Trophoblast cell (in vitro differentiated cells and primary cell): Measurements from ENCODE around the gene VAT1.
A peak's percentile ranks its signal among the peaks of the same experiment; 100 is the strongest.

Experiments
- DNase-seq, 2 donors: peaks; one replicate each; pipeline ENCODE4 v3.0.0-alpha.2; 2016
- H2AFZ ChIP-seq: 2 replicates; pipeline ENCODE4 v1.6.1; 2013; ENCODE audit warnings: low read length, moderate library complexity, mild to moderate bottlenecking; ENCODE audit not compliant: insufficient read depth, poor library complexity
- H2AK5ac ChIP-seq: 2 replicates; pipeline ENCODE4 v1.6.1; 2013; ENCODE audit warnings: mild to moderate bottlenecking, low read length
- H2BK120ac ChIP-seq: 2 replicates; pipeline ENCODE4 v1.6.1; 2013; ENCODE audit warnings: low read length, mild to moderate bottlenecking, moderate library complexity; ENCODE audit not compliant: insufficient read depth, poor library complexity
- H2BK12ac ChIP-seq: 2 replicates; pipeline ENCODE4 v1.6.1; 2013; ENCODE audit warnings: mild to moderate bottlenecking, low read length, moderate library complexity
- H2BK5ac ChIP-seq: 2 replicates; pipeline ENCODE4 v1.6.1; 2013; ENCODE audit warnings: low read length, low read depth, moderate library complexity, mild to moderate bottlenecking; ENCODE audit not compliant: poor library complexity
- H3K14ac ChIP-seq: 2 replicates; pipeline ENCODE4 v1.6.1; 2013; ENCODE audit warnings: mild to moderate bottlenecking, low read length
- H3K18ac ChIP-seq: 2 replicates; pipeline ENCODE4 v1.6.1; 2013; ENCODE audit warnings: mild to moderate bottlenecking, low read length
- H3K23ac ChIP-seq: 2 replicates; pipeline ENCODE4 v1.6.1; 2013; ENCODE audit warnings: low read length
- H3K27ac ChIP-seq: 2 replicates; pipeline ENCODE4 v1.5.1; 2013; ENCODE audit warnings: low read depth, mild to moderate bottlenecking, inconsistent platforms, low read length, moderate library complexity
- H3K27me3 ChIP-seq: 2 replicates; pipeline ENCODE4 v1.6.1; 2013; ENCODE audit warnings: inconsistent platforms, mild to moderate bottlenecking, low read length, moderate library complexity; ENCODE audit not compliant: insufficient read depth
- H3K36me3 ChIP-seq, 2 experiments: 1 replicate in 1 of 2; 2 replicates in 1 of 2; pipeline ENCODE4 v1.6.1; 2013; ENCODE audit warnings: low read length in 2 of 2, mild to moderate bottlenecking in 2 of 2, moderate library complexity in 1 of 2; ENCODE audit not compliant: insufficient read depth in 2 of 2, control insufficient read depth in 1 of 2
- H3K4ac ChIP-seq: 2 replicates; pipeline ENCODE4 v1.6.1; 2013; ENCODE audit warnings: low read depth, mild to moderate bottlenecking, low read length, moderate library complexity
- H3K4me1 ChIP-seq, 2 experiments: 1 replicate in 1 of 2; 2 replicates in 1 of 2; pipeline ENCODE4 v1.6.1; 2013; ENCODE audit warnings: low read length in 2 of 2, mild to moderate bottlenecking in 2 of 2, moderate library complexity in 1 of 2; ENCODE audit not compliant: insufficient read depth in 2 of 2, control insufficient read depth in 1 of 2
- H3K4me2 ChIP-seq: 2 replicates; pipeline ENCODE4 v1.6.1; 2013; ENCODE audit warnings: inconsistent platforms, mild to moderate bottlenecking, low read length, moderate library complexity
- H3K4me3 ChIP-seq: 2 replicates; pipeline ENCODE4 v1.5.1; 2013; ENCODE audit warnings: mild to moderate bottlenecking, low read depth, low read length, inconsistent platforms
- H3K79me1 ChIP-seq: one replicate; pipeline ENCODE4 v1.6.1; 2013; ENCODE audit warnings: low read length
- H3K79me2 ChIP-seq: 2 replicates; pipeline ENCODE4 v1.6.1; 2013; ENCODE audit warnings: low read length, mild to moderate bottlenecking; ENCODE audit not compliant: control insufficient read depth, insufficient read depth, poor library complexity
- H3K9ac ChIP-seq: 2 replicates; pipeline ENCODE4 v1.6.1; 2013; ENCODE audit warnings: mild to moderate bottlenecking, low read length
- H3K9me3 ChIP-seq: 2 replicates; pipeline ENCODE4 v1.6.1; 2013; ENCODE audit warnings: low read depth, mild to moderate bottlenecking, control low read depth, inconsistent platforms, low read length; ENCODE audit not compliant: insufficient read depth
- H4K12ac ChIP-seq: 2 replicates; pipeline ENCODE4 v1.6.1; 2013; ENCODE audit warnings: low read depth, mild to moderate bottlenecking, low read length, moderate library complexity
- H4K8ac ChIP-seq: 2 replicates; pipeline ENCODE4 v1.6.1; 2013; ENCODE audit warnings: low read depth, mild to moderate bottlenecking, low read length, moderate library complexity
- H4K91ac ChIP-seq: one replicate; pipeline ENCODE4 v1.6.1; 2013; ENCODE audit warnings: low read depth, mild to moderate bottlenecking, low read length, moderate library complexity
- WGBS: extraction: QIAGEN DNeasy Blood & Tissue Kit; methylation state at CpG from one replicate; pipeline ENCODE4 v1.1.7; 2013; ENCODE audit warnings: missing lambda C conversion rate; ENCODE audit not compliant: insufficient read length, insufficient coverage; ENCODE audit errors: extremely low coverage; 5-methylcytosine and 5-hydroxymethylcytosine counted together

VAT1 gene

GRCh38 chr17:43018008-43018853 is 4.0 kb downstream of the VAT1 start:
- Histone ChIP-seq H3K4ac (no peak overlapping the region), H2BK120ac (no peak overlapping the region), H3K27me3 (no peaks in the 10 kb centered on the region), H3K36me3 (peaks cover 43 to 45% of the 10 kb centered on the region in 2 experiments), H3K23ac (no peak overlapping the region), H2AFZ (no peak overlapping the region), H2AK5ac (no peak overlapping the region), H3K27ac (no peak overlapping the region), H2BK5ac (no peak overlapping the region), H3K79me1 (peaks cover 13% of the 10 kb centered on the region), H3K9ac (peak overlapping the region; percentile 45), H3K4me3 (peak overlapping the region; percentile 25), H4K8ac (no peak overlapping the region), H3K79me2 (peaks cover 11% of the 10 kb centered on the region), H4K12ac (no peak overlapping the region), H3K9me3 (peaks cover 5% of the 10 kb centered on the region), H4K91ac (no peak overlapping the region), H3K4me1 (peaks cover 14 to 20% of the 10 kb centered on the region in 2 experiments), H3K4me2 (no peak overlapping the region), H3K18ac (no peak overlapping the region), H3K14ac (no peak overlapping the region), H2BK12ac (no peak overlapping the region)
- no peak for DNase-seq
- no CpG with 5 or more reads among the region's 19 CpGs for WGBS

- Histone ChIP-seq H3K79me2 (peaks cover 4% of the 10 kb centered on the region), H2AK5ac (no peak overlapping the region), H3K23ac (no peak overlapping the region), H2BK120ac (no peak overlapping the region), H3K79me1 (peaks cover 4% of the 10 kb centered on the region), H3K27ac (no peak overlapping the region), H2AFZ (no peak overlapping the region), H4K8ac (no peak overlapping the region), H3K14ac (no peak overlapping the region), H4K12ac (no peak overlapping the region), H4K91ac (no peak overlapping the region), H3K27me3 (no peaks in the 10 kb centered on the region), H3K36me3 (peaks cover 43 to 45% of the 10 kb centered on the region in 2 experiments), H3K4me3 (no peak overlapping the region), H2BK5ac (no peak overlapping the region), H3K9me3 (peaks cover 2% of the 10 kb centered on the region), H3K9ac (no peak overlapping the region), H3K4me2 (no peak overlapping the region), H2BK12ac (no peak overlapping the region), H3K4me1 (peaks cover 14 to 20% of the 10 kb centered on the region in 2 experiments), H3K4ac (no peak overlapping the region), H3K18ac (peak overlapping the region; percentile 3)
- no peak for DNase-seq
- WGBS = no CpG with 5 or more reads among the region's 7 CpGs
Measured at GRCh38 chr17:43016216-43016615, 6.0 kb downstream of the VAT1 start.

- WGBS = no CpG with 5 or more reads among the region's 9 CpGs
Measured at GRCh38 chr17:43015579-43015978, 6.6 kb downstream of the VAT1 start.

GRCh38 chr17:43014649-43015542 is 7.3 kb downstream of the VAT1 start:
- Histone ChIP-seq H3K23ac (no peak overlapping the region), H2BK5ac (no peak overlapping the region), H3K4me1 (peaks cover 12 to 14% of the 10 kb centered on the region in 2 experiments), H3K14ac (no peak overlapping the region), H3K27ac (no peak overlapping the region), H3K36me3 (peaks cover 43% of the 10 kb centered on the region in 2 experiments), H4K12ac (no peak overlapping the region), H3K4ac (no peak overlapping the region), H3K27me3 (no peaks in the 10 kb centered on the region), H2BK120ac (no peak overlapping the region), H3K79me1 (no peaks in the 10 kb centered on the region), H3K4me2 (no peak overlapping the region), H4K91ac (no peak overlapping the region), H2BK12ac (no peak overlapping the region), H4K8ac (no peak overlapping the region), H2AFZ (no peak overlapping the region), H3K9me3 (peaks cover 2% of the 10 kb centered on the region), H2AK5ac (no peak overlapping the region), H3K4me3 (no peak overlapping the region), H3K9ac (no peak overlapping the region), H3K79me2 (no peaks in the 10 kb centered on the region), H3K18ac (no peak overlapping the region)
- no peak for DNase-seq
- WGBS = no CpG with 5 or more reads among the region's 8 CpGs

More at GRCh38 chr17:43015579-43015978, 6.6 kb downstream of the VAT1 start:
- Histone ChIP-seq H2BK5ac (no peak overlapping the region), H3K27me3 (no peaks in the 10 kb centered on the region), H3K4me1 (peaks cover 14 to 20% of the 10 kb centered on the region in 2 experiments), H4K91ac (no peak overlapping the region), H3K18ac (no peak overlapping the region), H3K23ac (no peak overlapping the region), H4K12ac (no peak overlapping the region), H3K4me2 (no peak overlapping the region), H3K14ac (no peak overlapping the region), H3K79me1 (no peaks in the 10 kb centered on the region), H2BK120ac (no peak overlapping the region), H3K9ac (no peak overlapping the region), H3K27ac (no peak overlapping the region), H3K4ac (no peak overlapping the region), H3K4me3 (no peak overlapping the region), H2AFZ (no peak overlapping the region), H3K9me3 (peaks cover 2% of the 10 kb centered on the region), H3K79me2 (no peaks in the 10 kb centered on the region), H2AK5ac (no peak overlapping the region), H3K36me3 (peaks cover 43 to 45% of the 10 kb centered on the region in 2 experiments), H2BK12ac (no peak overlapping the region), H4K8ac (no peak overlapping the region)
- DNase-seq = no peak
